ENCODE results near the gene KIAA0930.

- TF ChIP-seq POLR2A (IDR thresholded peaks at IDR 0.05) (no peak), CTCF (IDR thresholded peaks at IDR 0.05) (no peak)
Measured at GRCh38 chr22:45204241-45204640, 36.5 kb downstream of the KIAA0930 start.
